Astrocyte (in vitro differentiated cells and primary cell): ENCODE data around the gene POLG.

ENCODE experiments used
- CTCF ChIP-seq: IDR thresholded peaks from 2 replicates; pipeline ENCODE4 v1.5.1; 2011; ENCODE audit warnings: low read depth, mild to moderate bottlenecking, inconsistent platforms, low read length, moderate library complexity; ENCODE audit not compliant: insufficient read depth
- EZH2 ChIP-seq: IDR thresholded peaks from 2 replicates; pipeline ENCODE4 v1.6.1; 2012; ENCODE audit warnings: mild to moderate bottlenecking, low read length, inconsistent platforms; ENCODE audit not compliant: insufficient read depth

- TF ChIP-seq CTCF (no peak), EZH2 (no peak)
Observed at GRCh38 chr15:89329329-89330084, 5.1 kb downstream of the POLG start.
